NCI-H2107 treated with DMSO at 0.1 percent for 48 hours (cell line): ENCODE results near the gene MUC5B.
"Not testable (repeated sequence)": the region's sequence is repeated elsewhere in the genome, so short reads cannot be mapped to it uniquely, and the experiment has no call there.

Experiments
- DNase-seq: peaks from one replicate; lab custom pipeline; 2025; ENCODE audit not compliant: unreplicated experiment; lab: John Stamatoyannopoulos, UW

MUC5B gene

DNA sequence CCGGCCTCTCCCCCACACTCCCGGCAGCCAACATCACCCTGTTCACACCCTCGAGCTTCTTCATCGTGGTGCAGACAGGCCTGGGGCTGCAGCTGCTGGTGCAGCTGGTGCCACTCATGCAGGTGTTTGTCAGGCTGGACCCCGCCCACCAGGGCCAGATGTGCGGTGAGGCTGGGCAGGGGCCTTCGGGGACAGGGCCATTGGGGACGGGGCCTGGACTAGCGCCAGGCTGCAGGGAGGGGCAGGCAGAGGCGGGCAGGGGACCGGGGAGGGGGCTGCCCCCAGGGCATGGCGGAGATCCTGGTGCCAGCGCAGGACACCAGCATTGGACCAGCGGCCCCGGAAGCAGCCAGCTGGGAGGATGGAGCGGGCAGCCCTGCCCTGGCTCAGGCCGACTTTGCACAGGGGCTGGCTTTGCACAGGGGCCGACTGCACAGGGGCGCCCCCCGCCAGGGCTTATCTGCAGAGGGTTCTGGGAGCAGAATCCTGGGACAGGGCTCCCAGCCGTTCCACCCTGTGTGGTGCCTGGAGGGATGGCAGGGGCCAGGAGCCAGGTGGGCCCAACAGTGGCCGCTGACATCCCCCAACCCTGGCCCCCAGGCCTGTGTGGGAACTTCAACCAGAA, 8.6 kb downstream of the MUC5B start:
- DNase-seq: no peak

DNA sequence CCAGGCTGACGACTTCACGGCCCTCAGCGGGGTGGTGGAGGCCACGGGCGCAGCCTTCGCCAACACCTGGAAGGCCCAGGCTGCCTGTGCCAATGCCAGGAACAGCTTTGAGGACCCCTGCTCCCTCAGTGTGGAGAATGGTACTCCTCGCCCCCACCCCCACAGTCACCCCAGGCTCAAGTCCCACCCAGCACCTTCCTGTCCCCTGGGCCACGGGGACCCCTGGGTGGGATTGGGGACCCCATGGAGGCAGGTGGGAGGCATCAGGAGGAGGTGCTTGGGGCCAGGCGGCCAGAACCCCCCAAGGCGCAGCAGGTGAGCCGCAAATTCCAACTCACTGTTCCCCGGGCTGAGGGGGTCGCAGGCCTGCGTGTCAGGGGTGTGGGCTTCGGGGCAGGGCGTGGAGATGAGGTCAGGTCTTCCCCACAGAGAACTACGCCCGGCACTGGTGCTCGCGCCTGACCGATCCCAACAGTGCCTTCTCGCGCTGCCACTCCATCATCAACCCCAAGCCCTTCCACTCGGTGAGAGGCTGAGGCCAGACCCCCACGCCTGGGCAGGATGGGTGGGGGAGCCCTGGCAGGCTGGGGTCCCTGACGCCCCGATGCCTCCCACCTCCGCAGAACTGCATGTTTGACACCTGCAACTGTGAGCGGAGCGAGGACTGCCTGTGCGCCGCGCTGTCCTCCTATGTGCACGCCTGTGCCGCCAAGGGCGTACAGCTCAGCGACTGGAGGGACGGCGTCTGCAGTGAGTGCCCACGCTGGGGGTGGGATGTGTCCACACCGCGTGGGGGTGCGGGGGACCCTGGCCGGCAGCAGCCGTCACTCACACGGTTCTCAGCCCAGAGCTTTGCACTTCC, 9.4 kb downstream of the MUC5B start:
- DNase-seq: no peak

DNA sequence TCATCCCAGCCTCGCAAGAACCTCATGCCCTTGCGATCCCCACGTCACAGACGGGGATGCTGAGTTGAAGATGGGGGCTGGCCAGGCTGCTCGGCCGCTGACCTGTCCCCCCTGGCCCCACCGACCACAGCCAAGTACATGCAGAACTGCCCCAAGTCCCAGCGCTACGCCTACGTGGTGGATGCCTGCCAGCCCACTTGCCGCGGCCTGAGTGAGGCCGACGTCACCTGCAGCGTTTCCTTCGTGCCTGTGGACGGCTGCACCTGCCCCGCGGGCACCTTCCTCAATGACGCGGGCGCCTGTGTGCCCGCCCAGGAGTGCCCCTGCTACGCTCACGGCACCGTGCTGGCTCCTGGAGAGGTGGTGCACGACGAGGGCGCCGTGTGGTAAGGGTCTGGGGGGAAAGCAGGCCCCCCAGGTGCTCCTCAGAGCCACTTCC, 10.0 kb downstream of the MUC5B start:
- DNase-seq: no peak

DNA sequence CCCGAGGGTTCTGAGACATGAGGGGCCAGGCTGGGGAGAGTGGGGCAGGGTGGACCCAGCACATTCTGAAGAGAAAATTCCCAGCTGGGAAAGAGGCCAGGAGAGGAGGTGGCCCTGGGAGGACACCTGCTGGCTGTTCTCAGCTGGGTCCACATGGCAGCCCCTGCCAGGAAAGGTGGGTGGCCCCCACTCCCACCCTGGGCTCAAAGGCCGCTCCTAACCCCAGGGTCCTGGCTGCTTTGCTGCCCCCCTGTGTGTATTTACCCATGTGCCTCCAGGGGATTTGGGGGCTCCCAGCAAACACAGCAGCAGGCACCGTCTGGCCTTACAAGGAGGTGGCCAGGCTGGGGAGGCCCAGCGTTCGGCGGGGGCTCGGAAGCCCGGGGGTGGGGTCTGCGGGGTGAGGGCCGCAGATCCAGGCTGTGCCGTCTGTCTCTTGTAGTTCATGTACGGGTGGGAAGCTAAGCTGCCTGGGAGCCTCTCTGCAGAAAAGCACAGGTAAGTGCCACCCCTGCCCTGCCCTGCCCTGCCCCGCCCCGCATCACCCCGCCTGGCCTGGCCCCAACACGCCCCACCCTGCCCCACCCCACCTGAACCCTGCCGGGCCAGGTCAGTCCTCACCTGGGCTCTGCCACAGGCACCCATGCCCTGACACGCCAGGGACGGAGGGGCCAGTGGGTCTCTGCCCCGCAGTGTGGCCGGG, 10.6 kb downstream of the MUC5B start:
- no peak for DNase-seq

DNA sequence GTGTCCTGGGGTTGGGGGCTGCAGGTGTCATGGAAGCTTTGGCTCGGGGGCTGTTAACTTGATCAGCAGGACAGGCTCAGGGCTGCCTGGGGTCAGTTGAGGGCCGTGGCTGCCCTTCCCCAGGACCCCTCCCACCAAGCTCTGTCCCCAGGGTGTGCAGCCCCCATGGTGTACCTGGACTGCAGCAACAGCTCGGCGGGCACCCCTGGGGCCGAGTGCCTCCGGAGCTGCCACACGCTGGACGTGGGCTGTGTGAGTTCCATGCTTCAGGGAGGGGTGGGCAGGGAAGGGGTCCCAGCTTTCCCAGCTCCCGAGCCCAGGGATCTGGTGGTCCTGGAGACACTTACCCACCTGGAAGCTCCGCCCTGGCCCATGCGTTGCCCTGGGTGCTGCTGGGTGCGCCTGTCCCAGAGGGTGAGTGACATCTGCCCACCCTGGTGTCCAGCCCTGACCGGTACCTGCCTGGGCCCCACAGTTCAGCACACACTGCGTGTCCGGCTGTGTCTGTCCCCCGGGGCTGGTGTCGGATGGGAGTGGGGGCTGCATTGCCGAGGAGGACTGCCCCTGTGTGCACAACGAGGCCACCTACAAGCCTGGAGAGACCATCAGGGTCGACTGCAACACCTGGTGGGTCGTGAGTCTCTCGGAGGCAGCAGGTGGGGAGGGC, 11.3 kb downstream of the MUC5B start:
- no peak for DNase-seq

DNA sequence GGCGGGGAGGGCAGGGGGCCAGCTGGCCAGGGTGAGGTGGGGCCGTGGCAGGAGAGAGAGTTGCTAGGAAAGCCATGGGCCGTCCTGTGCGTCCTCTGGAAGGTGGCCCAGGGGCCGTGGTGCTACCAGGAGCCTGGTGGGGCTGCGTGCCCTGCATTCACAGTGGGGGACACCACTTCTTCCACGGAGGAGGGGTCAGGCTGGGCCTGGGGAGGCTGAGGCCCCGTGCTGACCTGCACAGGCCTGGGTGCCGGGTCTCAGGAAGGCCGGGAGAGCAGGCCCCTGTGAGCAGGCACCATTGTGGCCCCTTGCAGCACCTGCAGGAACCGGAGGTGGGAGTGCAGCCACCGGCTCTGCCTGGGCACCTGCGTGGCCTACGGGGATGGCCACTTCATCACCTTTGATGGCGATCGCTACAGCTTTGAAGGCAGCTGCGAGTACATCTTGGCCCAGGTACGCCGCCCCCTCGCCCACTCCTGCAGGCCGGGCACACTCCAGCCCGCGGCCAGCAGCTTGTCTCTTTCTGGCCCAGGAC, 12.0 kb downstream of the MUC5B start:
- no peak for DNase-seq

DNA sequence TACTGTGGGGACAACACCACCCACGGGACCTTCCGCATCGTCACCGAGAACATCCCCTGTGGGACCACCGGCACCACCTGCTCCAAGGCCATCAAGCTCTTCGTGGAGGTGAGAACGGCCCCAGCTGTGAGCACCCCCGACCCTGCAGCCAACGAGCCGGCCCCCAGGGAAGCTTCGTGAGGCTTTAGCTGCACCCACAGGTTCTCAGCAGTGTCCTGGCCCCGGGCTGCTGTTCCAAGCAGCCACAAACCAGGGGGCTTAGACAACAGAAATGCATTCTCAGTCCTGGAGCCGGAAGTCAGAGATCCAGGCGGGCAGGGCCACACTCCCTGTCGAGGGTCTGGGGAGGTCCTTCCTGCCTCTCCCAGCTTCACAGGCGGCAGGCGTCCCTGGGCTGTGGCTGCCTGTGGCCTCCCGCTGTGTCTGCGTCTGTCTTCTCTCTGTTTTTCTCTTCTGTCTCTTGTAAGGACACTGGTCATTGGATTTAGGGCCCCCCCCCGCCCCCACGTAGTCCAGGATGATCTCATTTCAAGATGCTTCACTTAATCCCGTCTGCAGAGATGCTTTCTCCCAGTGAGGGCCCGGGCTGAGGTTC, 12.5 kb downstream of the MUC5B start:
- no peak for DNase-seq

DNA sequence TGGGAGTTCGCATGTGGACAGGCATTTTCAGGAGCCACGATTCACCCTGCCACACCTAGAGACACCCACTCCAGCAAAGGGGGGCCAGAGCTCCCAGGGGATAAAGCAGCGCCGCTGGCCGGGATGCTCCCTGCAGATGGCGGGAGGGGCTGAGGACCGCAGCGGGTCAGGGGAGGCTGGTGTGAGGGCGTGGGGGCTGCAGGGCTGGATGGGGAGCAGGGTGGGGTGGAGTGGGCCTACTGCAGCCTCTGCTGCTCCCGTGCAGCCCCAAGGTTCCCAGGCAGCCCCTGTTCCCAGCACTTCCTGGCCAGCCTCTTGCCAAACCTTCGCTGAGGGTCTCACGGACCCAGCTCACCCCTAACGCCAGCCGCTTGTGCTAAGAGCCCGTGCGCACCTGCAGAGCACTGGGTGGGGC, 13.0 kb downstream of the MUC5B start:
- DNase-seq: no peak

DNA sequence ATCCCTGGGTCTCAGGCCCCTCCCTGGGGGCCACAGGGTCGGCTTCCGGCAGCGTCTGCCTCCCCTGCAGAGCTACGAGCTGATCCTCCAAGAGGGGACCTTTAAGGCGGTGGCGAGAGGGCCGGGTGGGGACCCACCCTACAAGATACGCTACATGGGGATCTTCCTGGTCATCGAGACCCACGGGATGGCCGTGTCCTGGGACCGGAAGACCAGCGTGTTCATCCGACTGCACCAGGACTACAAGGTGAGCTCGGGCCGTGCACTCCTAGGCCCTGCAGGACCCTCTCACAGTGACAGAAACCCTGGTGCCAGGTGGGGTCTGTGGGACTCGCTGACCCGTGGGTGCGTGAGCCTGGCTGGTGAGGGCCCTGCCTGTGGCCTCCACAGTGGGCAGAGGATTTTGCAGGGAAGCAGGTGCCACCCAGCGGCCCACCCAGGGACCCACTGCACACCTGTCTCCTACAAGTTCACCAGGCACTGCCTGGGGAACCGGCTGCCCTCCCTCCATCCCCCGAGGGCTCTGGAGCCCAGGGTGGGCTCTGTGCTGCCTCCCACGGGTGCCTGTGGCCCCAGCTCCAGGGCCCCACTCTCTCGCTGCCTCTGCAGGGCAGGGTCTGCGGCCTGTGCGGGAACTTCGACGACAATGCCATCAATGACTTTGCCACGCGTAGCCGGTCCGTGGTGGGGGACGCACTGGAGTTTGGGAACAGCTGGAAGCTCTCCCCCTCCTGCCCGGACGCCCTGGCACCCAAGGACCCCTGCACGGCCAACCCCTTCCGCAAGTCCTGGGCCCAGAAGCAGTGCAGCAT, 13.7 kb downstream of the MUC5B start:
- DNase-seq: no peak

DNA sequence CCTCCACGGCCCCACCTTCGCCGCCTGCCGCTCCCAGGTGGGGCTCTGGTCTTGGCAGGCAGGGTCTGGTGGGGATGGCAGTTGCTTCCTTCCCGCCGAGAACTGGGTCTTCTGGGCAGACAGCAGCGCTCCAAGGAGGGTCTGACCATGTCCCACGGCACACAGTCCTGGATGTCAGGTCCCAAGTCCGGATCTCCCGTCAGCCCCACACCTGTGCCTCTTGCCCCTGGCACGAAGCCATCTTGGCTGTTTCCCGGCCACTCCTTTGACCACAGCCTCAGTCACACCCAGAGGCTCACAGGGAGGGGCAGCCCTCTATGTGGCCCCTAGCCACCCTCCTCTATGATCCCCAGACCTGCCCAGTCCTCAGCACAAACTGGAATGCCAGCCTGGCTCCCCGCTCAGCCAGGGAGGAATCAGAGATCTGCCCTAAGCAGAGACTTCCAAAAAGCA, 14.3 kb downstream of the MUC5B start:
- no peak for DNase-seq

DNA sequence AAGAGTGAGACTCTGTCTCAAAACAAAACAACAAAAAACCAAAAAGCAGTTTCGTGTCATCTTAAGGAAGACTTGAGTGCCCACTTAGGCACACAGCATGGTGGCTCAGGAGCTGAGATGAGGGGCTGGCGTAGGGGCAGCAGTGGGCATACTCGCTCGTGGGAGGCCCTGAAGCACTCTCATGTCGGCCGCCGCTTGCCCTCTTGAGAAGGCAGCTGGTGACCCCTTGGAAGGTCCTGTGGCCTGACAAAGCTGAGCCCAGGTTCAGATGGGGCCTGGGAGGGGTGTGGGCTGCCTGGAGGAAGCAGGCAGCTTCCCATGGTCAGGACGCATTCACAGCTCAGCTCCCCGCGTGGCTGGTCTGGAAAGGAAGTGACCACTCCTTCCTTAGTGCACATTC, 15.0 kb downstream of the MUC5B start:
- no peak for DNase-seq

DNA sequence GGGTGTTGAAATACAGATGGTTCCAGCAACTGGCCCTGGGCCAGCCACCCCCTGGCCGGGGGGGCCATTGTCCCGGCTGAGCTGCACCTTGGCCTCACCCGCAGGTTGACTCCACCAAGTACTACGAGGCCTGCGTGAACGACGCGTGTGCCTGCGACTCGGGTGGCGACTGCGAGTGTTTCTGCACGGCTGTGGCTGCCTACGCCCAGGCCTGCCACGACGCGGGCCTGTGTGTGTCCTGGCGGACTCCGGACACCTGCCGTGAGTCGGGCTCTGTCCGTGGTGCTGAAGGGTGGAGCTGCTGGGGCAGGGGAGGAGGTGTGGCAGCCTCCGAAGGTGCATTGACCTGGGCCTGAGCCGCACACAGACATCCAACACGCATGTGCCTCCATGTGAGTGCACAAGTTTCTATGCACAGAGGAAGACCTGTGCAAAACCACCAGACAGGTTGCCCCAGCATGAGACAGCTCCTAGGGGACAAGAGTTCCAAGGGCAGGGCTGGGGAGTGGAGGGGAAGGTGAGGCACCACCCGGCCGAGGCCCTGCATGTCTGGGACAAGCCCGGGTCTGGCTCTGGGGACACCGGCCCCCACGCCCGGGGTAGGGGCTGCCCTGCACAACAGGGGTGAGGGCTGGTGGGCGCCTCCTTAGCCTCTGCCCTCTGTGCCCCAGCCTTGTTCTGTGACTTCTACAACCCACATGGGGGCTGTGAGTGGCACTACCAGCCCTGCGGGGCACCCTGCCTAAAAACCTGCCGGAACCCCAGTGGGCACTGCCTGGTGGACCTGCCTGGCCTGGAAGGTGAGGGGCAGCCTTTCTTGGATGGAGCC, 16.1 kb downstream of the MUC5B start:
- no peak for DNase-seq

DNA sequence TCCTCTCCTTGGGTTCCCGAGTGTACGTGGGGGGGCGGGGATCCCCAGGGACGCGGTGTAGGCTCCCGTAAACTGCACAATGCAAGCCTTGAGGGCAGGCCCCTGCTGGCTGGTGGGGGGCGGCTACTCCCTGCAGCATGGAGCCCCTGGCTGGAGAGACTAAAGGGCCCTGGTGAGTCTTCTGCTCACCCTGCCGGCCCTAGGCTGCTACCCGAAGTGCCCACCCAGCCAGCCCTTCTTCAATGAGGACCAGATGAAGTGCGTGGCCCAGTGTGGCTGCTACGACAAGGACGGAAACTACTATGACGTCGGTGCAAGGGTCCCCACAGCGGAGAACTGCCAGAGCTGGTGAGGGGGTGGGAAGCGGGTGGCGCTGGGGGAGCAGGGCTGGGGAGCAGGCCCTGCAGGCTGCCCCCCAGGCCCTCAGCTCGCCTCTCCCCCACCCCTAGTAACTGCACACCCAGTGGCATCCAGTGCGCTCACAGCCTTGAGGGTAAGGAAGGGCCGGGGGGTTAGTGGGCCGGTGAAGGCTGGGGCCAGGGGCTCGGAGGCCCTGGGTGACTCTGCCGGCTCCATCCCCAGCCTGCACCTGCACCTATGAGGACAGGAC, 16.8 kb downstream of the MUC5B start:
- no peak for DNase-seq

DNA sequence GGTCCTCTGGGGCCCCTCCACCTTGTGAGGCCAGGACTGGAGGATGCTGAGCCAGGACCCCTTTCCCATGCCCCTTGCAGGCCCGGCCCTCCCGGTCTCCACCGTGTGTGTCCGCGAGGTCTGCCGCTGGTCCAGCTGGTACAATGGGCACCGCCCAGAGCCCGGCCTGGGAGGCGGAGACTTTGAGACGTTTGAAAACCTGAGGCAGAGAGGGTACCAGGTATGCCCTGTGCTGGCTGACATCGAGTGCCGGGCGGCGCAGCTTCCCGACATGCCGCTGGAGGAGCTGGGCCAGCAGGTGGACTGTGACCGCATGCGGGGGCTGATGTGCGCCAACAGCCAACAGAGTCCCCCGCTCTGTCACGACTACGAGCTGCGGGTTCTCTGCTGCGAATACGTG, 17.9 kb downstream of the MUC5B start:
- DNase-seq: no peak

DNA sequence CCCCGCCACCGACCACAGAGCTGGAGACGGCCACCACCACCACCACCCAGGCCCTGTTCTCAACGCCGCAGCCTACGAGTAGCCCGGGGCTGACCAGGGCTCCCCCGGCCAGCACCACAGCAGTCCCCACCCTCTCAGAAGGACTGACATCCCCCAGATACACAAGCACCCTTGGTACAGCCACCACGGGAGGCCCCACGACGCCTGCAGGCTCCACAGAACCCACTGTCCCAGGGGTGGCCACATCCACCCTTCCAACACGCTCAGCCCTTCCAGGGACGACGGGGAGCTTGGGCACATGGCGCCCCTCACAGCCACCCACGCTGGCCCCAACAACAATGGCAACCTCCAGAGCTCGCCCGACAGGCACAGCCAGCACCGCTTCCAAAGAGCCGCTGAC, 18.8 kb downstream of the MUC5B start:
- DNase-seq: no peak

DNA sequence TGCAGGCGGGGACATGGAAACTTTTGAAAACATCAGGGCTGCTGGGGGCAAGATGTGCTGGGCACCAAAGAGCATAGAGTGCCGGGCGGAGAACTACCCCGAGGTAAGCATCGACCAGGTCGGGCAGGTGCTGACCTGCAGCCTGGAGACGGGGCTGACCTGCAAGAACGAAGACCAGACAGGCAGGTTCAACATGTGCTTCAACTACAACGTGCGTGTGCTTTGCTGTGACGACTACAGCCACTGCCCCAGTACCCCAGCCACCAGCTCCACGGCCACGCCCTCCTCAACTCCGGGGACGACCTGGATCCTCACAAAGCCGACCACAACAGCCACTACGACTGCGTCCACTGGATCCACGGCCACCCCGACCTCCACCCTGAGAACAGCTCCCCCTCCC, 19.4 kb downstream of the MUC5B start:
- no peak for DNase-seq

DNA sequence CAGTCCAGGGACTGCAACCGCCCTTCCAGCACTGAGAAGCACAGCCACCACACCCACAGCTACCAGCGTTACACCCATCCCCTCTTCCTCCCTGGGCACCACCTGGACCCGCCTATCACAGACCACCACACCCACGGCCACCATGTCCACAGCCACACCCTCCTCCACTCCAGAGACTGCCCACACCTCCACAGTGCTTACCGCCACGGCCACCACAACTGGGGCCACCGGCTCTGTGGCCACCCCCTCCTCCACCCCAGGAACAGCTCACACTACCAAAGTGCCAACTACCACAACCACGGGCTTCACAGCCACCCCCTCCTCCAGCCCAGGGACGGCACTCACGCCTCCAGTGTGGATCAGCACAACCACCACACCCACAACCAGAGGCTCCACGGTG, 19.9 kb downstream of the MUC5B start:
- DNase-seq: not testable (repeated sequence)

DNA sequence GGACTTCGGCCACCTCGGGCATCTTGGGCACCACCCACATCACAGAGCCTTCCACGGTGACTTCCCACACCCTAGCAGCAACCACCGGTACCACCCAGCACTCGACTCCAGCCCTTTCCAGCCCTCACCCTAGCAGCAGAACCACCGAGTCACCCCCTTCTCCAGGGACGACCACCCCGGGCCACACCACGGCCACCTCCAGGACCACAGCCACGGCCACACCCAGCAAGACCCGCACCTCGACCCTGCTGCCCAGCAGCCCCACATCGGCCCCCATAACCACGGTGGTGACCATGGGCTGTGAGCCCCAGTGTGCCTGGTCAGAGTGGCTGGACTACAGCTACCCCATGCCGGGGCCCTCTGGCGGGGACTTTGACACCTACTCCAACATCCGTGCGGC, 20.7 kb downstream of the MUC5B start:
- not testable (repeated sequence) for DNase-seq

DNA sequence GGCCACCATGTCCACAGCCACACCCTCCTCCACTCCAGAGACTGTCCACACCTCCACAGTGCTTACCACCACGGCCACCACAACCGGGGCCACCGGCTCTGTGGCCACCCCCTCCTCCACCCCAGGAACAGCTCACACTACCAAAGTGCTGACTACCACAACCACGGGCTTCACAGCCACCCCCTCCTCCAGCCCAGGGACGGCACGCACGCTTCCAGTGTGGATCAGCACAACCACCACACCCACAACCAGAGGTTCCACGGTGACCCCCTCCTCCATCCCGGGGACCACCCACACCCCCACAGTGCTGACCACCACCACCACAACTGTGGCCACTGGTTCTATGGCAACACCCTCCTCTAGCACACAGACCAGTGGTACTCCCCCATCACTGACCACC, 21.7 kb downstream of the MUC5B start:
- DNase-seq: not testable (repeated sequence)
